Pons (tissue), 1 donor: ENCODE data around the gene PES1.
"Not testable (repeated sequence)": the region's sequence is repeated elsewhere in the genome, so short reads cannot be mapped to it uniquely, and the experiment has no call there.

ENCODE experiments used
- DNase-seq: peaks from one replicate; pipeline ENCODE4 v3.0.0-alpha.2; 2016; ENCODE audit warnings: low spot score

Gene PES1

GRCh38 chr22:30607939-30608338 is 16.2 kb upstream of the PES1 start:
- no peak for DNase-seq

- no peak for DNase-seq
Measured at GRCh38 chr22:30607300-30607930, 15.7 kb upstream of the PES1 start.

GRCh38 chr22:30606455-30607299 is 15.0 kb upstream of the PES1 start, which contains the start of gene TCN2:
Gene TCN2 (plus strand): TSS chr22:30607174. CDS start chr22:30607332, 158 bp downstream.
- peak; percentile 76 for DNase-seq

- peak; percentile 59 for DNase-seq
Measured at GRCh38 chr22:30605449-30606110, 13.9 kb upstream of the PES1 start.

- no peak for DNase-seq
Measured at GRCh38 chr22:30604723-30605122, 13.0 kb upstream of the PES1 start.

GRCh38 chr22:30603801-30604200 is 12.1 kb upstream of the PES1 start:
- DNase-seq: no peak

GRCh38 chr22:30602049-30602448 is 10.3 kb upstream of the PES1 start:
- no peak for DNase-seq

- DNase-seq: no peak
Measured at GRCh38 chr22:30601464-30601863, 9.8 kb upstream of the PES1 start.

GRCh38 chr22:30600921-30601320 is 9.2 kb upstream of the PES1 start:
- DNase-seq: no peak

- no peak for DNase-seq
Measured at GRCh38 chr22:30598986-30599385, 7.3 kb upstream of the PES1 start.

GRCh38 chr22:30596886-30597285 is 5.2 kb upstream of the PES1 start:
- DNase-seq: no peak

GRCh38 chr22:30596199-30596598 is 4.5 kb upstream of the PES1 start:
- no peak for DNase-seq

- DNase-seq: not testable (repeated sequence)
Measured at GRCh38 chr22:30592360-30592713, 627 bp upstream of the PES1 start.

GRCh38 chr22:30591191-30591587 is 521 bp downstream of the PES1 start:
- no peak for DNase-seq

- no peak for DNase-seq
Measured at GRCh38 chr22:30586414-30586813, 5.3 kb downstream of the PES1 start.

GRCh38 chr22:30584441-30584840 is 7.3 kb downstream of the PES1 start:
- no peak for DNase-seq

GRCh38 chr22:30582788-30583545 is 8.7 kb downstream of the PES1 start:
- peak; percentile 71 for DNase-seq

GRCh38 chr22:30582051-30582450 is 9.7 kb downstream of the PES1 start:
- no peak for DNase-seq

GRCh38 chr22:30580896-30581295 is 10.8 kb downstream of the PES1 start:
- DNase-seq: no peak

- DNase-seq: no peak
Measured at GRCh38 chr22:30578481-30578880, 13.2 kb downstream of the PES1 start.

- no peak for DNase-seq
Measured at GRCh38 chr22:30575859-30576258, 15.9 kb downstream of the PES1 start.

GRCh38 chr22:30574997-30575671 is 16.6 kb downstream of the PES1 start:
- peak; percentile 44 for DNase-seq
